ENCODE results near the gene PPFIBP1. TPM values are rescaled to one million over a fixed set of nuclear protein-coding genes. Genes with fewer than 3 reads are reported as not detected.

Gene PPFIBP1
- total and polyA plus RNA-seq, 2 of the 4 experiments (the other 2 are of a cell fraction): 30.4 to 72.2 TPM

DNA sequence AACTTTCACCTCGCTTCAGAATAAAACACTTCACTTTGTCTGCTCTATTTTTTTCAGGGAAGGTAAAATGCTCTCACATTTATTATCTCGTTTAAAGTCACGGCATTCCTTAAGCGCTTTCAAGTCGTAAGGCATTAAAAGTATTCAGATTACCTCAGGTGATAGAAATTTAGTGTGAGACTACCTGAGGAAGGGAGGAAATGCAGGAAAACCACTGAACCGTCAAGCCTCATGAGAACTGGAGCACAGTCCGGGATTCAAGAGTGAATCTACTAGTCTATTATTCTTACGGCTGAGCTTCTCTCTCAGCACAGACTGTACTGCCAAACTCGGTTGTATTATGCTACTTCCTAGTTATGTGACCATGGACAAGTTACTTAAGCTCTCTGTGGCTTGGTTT lies 8.3 kb upstream of the PPFIBP1 start:
- Histone ChIP-seq H2BK15ac (ENCODE audit: low read depth, low read length) (no peak overlapping the region; the same call in 2 of the 3 replicates), H3K14ac (replicated peaks; ENCODE audit: low read depth, low read length) (no peak overlapping the region), H4K8ac (ENCODE audit: low read depth in 2 of 2, low read length in 2 of 2) (no peak overlapping the region), H3K27ac (ENCODE audit: insufficient read depth, low read length) (no peak overlapping the region), H4K91ac (ENCODE audit: insufficient read depth, low read depth, low read length) (no peak overlapping the region), H3K9me3 (ENCODE audit: control insufficient read depth, insufficient read depth, low read length) (no peaks in the 10 kb centered on the region), H2BK120ac (ENCODE audit: low read depth, low read length) (no peak overlapping the region), H3K18ac (ENCODE audit: low read depth, low read length) (no peak overlapping the region), H3K23ac (ENCODE audit: low read depth, low read length) (no peak overlapping the region), H2AK5ac (ENCODE audit: low read depth, low read length) (no peak overlapping the region), H2AK9ac (replicated peaks; ENCODE audit: low read depth, low read length, poor library complexity) (no peak overlapping the region), H3K4me3 (ENCODE audit: insufficient read depth, low read depth, low read length) (no peak overlapping the region), H3K56ac (ENCODE audit: extremely low read depth, insufficient read depth, low read length) (no peak overlapping the region), H4K5ac (ENCODE audit: low read depth, low read length) (no peak overlapping the region), H3K4ac (ENCODE audit: low read depth, low read length) (no peak overlapping the region), H3K36me3 (ENCODE audit: control insufficient read depth, insufficient read depth, low read length) (no peaks in the 10 kb centered on the region), H3K9ac (ENCODE audit: low read depth, low read length) (no peak overlapping the region), H3K9me1 (ENCODE audit: insufficient read depth, low read length) (0 out of 2 replicates have a peak, but pooled peaks cover 2% of the 10 kb centered on the region), H3K27me3 (ENCODE audit: control insufficient read depth, insufficient read depth, low read length) (no peaks in the 10 kb centered on the region), H2AFZ (replicated peaks; ENCODE audit: low read length, poor library complexity) (no peak overlapping the region), H3K79me1 (ENCODE audit: low read depth in 1 of 2, low read length in 2 of 2) (no peaks in the 10 kb centered on the region), H2BK5ac (ENCODE audit: low read depth, low read length, poor library complexity, severe bottlenecking) (no peak overlapping the region), H3K4me1 (ENCODE audit: control insufficient read depth, insufficient read depth, low read length) (peaks cover 3% of the 10 kb centered on the region), H3K4me2 (ENCODE audit: low read depth, low read length) (no peak overlapping the region), H2BK20ac (ENCODE audit: low read depth, low read length) (no peak overlapping the region), H4K20me1 (ENCODE audit: insufficient read depth, low read length) (no peaks in the 10 kb centered on the region)
- DNase-seq (no peak), ATAC-seq (ENCODE audit: low read depth) (no peak)
- ChIA-PET POLR2A (ENCODE audit: unreplicated experiment) (no interaction called here), CTCF (interaction anchor here (0.7 kb wide), 1 partner anchor 121 kb away, joined by 4 read pairs; no protein-coding TSS in a partner anchor)
- BruUV-seq (replicated peaks): no TSS peak
- WGBS, 2 experiments (ENCODE audit: extremely low coverage in 2 of 2, insufficient read length in 1 of 2): no CpG with 5 or more reads among the region's 9 CpGs
- intact Hi-C loops (cut with micrococcal nuclease): no loop called here
- in situ Hi-C loops (cut with MboI; ENCODE audit: low sequenced_read_pairs): loop anchor here (5.0 kb wide), 1 partner anchor 73 kb away; no protein-coding TSS in a partner anchor
- TF ChIP-seq MXI1 (IDR thresholded peaks at IDR 0.05; ENCODE audit: borderline replicate concordance, low read depth, low read length) (no peak), MAFK (IDR thresholded peaks at IDR 0.05; ENCODE audit: low read depth, low read length) (no peak), CHD1 (IDR thresholded peaks at IDR 0.05; ENCODE audit: low read depth, low read length) (no peak)
- TF ChIP-seq, protein P1, sequence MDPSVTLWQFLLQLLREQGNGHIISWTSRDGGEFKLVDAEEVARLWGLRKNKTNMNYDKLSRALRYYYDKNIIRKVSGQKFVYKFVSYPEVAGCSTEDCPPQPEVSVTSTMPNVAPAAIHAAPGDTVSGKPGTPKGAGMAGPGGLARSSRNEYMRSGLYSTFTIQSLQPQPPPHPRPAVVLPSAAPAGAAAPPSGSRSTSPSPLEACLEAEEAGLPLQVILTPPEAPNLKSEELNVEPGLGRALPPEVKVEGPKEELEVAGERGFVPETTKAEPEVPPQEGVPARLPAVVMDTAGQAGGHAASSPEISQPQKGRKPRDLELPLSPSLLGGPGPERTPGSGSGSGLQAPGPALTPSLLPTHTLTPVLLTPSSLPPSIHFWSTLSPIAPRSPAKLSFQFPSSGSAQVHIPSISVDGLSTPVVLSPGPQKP (IDR thresholded peaks at IDR 0.05; ENCODE audit: borderline replicate concordance, low read depth, low read length): no peak
- dilution Hi-C loops (cut with HindIII; ENCODE audit: low sequenced_read_pairs, unreplicated experiment): no loop called here

Data from IMR-90 (cell line).